Spinal cord (tissue), 10 donors: Measurements from ENCODE around the gene KANSL1. TPM values are rescaled to one million over a fixed set of nuclear protein-coding genes. Genes with fewer than 3 reads are reported as not detected.

Source experiments
- DNase-seq, 6 donors: peaks; one replicate each; pipeline versions ENCODE4 v3.0.0 to v3.0.0-alpha.2; 2013 to 2015; ENCODE audit warnings: low spot score in 6 of 6, low read depth in 4 of 6
- H3K27ac ChIP-seq: one replicate; pipeline ENCODE4 v1.5.1; 2013; ENCODE audit warnings: low read depth, low read length, control low read depth
- H3K27me3 ChIP-seq: one replicate; pipeline ENCODE4 v1.6.1; 2013; ENCODE audit warnings: low read length; ENCODE audit not compliant: control insufficient read depth, insufficient read depth
- H3K36me3 ChIP-seq: one replicate; pipeline ENCODE4 v1.6.1; 2013; ENCODE audit warnings: low read length; ENCODE audit not compliant: control insufficient read depth, insufficient read depth
- H3K4me1 ChIP-seq: one replicate; pipeline ENCODE4 v1.6.1; 2013; ENCODE audit warnings: low read length; ENCODE audit not compliant: control insufficient read depth, insufficient read depth
- H3K4me3 ChIP-seq: one replicate; pipeline ENCODE4 v1.5.1; 2013; ENCODE audit warnings: low read depth, low read length, control low read depth
- H3K9me3 ChIP-seq: one replicate; pipeline ENCODE4 v1.6.1; 2013; ENCODE audit warnings: low read length; ENCODE audit not compliant: control insufficient read depth, insufficient read depth
- WGBS: methylation state at CpG from one replicate; pipeline ENCODE4 v1.1.5; 2013; ENCODE audit warnings: missing lambda C conversion rate; ENCODE audit not compliant: insufficient coverage; 5-methylcytosine and 5-hydroxymethylcytosine counted together
- polyA plus RNA-seq, 2 donors: library from polyadenylated mRNA; unstranded; fragments of 120-200 nt; gene quantifications; one replicate each; pipeline ENCODE4 v1.2.1, GENCODE V29; 2013; ENCODE audit not compliant: insufficient read length in 2 of 2
- total RNA-seq, 2 donors: library from RNA; depleted of rRNA in 1 of 2; stranded (reverse); fragments of 120-200 nt in 1 of 2; fragments of >200 nt in 1 of 2; gene quantifications; one replicate each; pipeline versions ENCODE4 v1.2.3 to v1.2.4, GENCODE V29; 2013 to 2014
- donor health status: healthy.

KANSL1 gene
- total and polyA plus RNA-seq, 4 donors, result 49.4 to 117 (median 89.9) TPM

DNA sequence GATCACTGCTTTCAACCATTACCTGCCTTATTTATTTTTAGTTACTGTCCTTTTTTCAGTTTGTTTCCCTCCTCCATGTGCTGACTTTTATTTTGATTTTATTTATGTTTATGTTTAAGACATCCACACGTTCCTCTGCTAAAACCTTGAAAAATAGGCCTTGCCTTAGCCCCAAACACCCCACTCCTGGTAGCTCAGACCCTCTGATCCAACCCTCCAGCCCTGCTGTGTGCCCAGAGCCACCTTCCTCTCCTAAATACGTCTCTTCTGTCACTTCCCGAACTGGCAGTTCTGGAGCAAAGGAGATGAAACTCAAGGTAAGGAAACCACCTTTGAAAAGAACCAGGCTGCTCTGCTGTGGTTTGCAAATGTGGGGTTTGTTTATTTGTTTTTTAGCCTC is 203.5 kb downstream of the KANSL1 start:
- peaks cover 8% of the 10 kb centered on the region for H3K4me1 ChIP-seq
- no CpG with 5 or more reads among the region's 3 CpGs for WGBS
- no peaks in the 10 kb centered on the region for H3K9me3 ChIP-seq
- DNase-seq, result no peak
- H3K4me3 ChIP-seq, result no peak overlapping the region
- H3K27ac ChIP-seq, result no peak overlapping the region
- H3K36me3 ChIP-seq, result peaks cover 69% of the 10 kb centered on the region
- H3K27me3 ChIP-seq, result no peaks in the 10 kb centered on the region

DNA sequence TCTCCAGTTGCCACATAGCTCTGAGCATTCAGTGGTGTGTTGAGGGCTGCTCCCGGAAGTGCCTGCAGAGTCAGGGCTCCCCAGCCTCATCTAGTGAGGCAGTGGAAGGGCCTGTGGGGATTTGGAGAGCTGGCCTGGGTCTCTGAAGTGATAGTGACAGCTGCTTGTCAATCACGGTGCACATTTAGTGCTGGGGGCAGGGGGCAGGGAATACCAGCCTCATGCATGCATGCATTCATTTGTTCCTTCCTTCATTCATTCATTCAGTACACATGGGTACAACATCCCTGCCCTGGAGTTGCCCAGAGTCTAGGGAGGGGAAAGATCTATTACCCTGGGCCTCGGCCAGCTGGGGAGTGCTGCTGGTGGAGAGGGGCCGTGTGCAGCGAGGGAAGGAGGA is 205.5 kb downstream of the KANSL1 start:
- Histone ChIP-seq H3K27ac (no peak overlapping the region), H3K27me3 (no peaks in the 10 kb centered on the region), H3K9me3 (no peaks in the 10 kb centered on the region), H3K36me3 (peaks cover 70% of the 10 kb centered on the region), H3K4me3 (no peak overlapping the region), H3K4me1 (peaks cover 4% of the 10 kb centered on the region)
- WGBS, result 71% methylated on average over 1 of the region's 5 CpGs
- DNase-seq, result no peak

DNA sequence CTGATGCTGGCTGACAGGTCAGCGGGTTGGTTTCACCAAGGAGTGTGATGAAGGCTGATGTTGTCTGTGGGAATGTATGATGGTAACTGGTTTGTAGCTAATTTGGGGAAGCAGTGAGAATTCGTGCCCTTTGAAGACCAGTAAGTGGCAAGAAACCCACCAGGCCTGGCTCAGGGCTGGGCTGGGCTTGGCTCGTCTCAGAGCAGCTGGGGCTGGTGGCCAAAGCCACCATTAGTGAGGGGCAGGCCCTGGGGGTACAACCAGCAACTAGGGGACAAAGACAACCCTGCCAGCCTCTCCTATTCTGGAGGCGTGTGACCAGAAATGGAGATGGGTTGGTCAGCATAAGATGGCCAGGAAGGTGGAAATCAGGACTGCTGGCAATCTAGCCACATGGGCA is 207.2 kb downstream of the KANSL1 start:
- no peaks in the 10 kb centered on the region for H3K9me3 ChIP-seq
- DNase-seq, result no peak
- no peak overlapping the region for H3K4me3 ChIP-seq
- H3K4me1 ChIP-seq, result peaks cover 4% of the 10 kb centered on the region
- peaks cover 61% of the 10 kb centered on the region for H3K36me3 ChIP-seq
- H3K27me3 ChIP-seq, result no peaks in the 10 kb centered on the region
- H3K27ac ChIP-seq, result no peak overlapping the region
- WGBS, result 96% methylated on average over 4 of the region's 4 CpGs

DNA sequence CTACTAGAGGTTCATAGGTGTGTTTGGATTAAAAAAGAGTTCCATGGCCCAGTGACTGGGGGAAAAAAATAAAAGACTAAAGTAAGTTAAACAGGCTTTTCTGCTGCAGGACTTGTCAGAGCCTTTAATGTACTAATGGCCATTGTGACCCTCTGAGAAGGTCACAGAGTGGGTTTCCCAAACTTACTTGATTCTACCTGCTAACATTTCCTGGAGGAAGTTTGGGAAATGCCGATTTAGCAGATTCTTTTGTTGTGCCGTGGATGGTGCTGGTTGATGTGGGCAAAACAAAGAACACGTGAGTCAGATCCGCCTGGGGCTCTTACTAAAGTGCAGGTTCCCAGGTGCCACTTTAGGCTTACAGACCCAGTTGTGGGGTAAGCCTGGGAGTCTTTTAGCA is 207.8 kb downstream of the KANSL1 start:
- no peaks in the 10 kb centered on the region for H3K27me3 ChIP-seq
- H3K4me1 ChIP-seq, result peaks cover 4% of the 10 kb centered on the region
- H3K4me3 ChIP-seq, result no peak overlapping the region
- WGBS, result 84% methylated on average over 4 of the region's 4 CpGs
- DNase-seq, result no peak
- peaks cover 59% of the 10 kb centered on the region for H3K36me3 ChIP-seq
- no peaks in the 10 kb centered on the region for H3K9me3 ChIP-seq
- H3K27ac ChIP-seq, result no peak overlapping the region

DNA sequence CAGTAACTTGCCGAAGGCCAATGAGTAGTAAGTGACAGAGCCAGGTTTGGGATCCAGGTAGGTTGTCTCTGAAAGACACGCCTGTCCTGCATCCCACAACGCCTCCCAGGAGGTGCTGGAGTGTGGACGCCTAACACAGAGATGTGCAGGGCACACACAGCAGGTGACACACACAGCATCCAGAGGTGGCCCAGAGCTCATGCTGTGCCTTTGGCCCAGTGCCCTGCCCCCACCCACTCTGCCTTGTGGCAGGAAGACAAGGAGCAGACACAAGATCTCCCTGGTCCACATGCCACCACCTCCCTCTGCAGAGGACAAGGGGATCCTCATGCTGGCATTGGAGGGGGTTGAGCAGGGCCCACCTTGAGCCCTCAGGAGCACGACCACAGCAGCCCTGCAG is 208.9 kb downstream of the KANSL1 start:
- no peak overlapping the region for H3K27ac ChIP-seq
- no peak overlapping the region for H3K4me3 ChIP-seq
- H3K9me3 ChIP-seq, result no peaks in the 10 kb centered on the region
- DNase-seq, result no peak
- H3K4me1 ChIP-seq, result peaks cover 4% of the 10 kb centered on the region
- WGBS, result 80% methylated on average over 5 of the region's 5 CpGs
- H3K36me3 ChIP-seq, result peaks cover 51% of the 10 kb centered on the region
- H3K27me3 ChIP-seq, result no peaks in the 10 kb centered on the region

DNA sequence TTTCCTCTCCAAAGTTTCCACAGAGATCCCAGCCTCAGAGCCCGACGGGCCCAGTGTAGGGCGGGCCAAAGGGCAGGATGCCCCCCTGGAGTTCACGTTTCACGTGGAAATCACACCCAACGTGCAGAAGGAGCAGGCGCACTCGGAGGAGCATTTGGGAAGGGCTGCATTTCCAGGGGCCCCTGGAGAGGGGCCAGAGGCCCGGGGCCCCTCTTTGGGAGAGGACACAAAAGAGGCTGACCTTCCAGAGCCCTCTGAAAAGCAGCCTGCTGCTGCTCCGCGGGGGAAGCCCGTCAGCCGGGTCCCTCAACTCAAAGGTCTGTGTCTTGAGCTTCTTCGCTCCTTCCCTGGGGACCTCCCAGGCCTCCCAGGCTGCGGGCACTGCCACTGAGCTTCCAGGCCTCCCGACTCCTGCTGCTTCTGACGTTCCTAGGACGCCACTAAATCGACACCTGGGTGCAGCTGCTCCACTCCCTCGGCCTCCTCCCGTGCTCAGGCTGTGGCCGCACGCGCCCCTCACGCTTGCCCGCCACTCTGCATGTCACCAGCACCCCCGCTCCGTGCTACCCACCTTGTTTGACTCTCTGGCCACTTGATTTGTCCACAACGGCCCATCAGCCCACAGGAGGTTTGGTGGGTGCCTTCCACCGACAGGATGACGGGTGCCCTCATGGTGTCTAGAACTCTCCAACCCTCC is 209.5 kb downstream of the KANSL1 start:
- 63% methylated on average over 29 of the region's 31 CpGs for WGBS
- Histone ChIP-seq H3K27ac (no peak overlapping the region), H3K27me3 (no peaks in the 10 kb centered on the region), H3K9me3 (no peaks in the 10 kb centered on the region), H3K36me3 (peaks cover 48% of the 10 kb centered on the region), H3K4me1 (peaks cover 4% of the 10 kb centered on the region), H3K4me3 (no peak overlapping the region)
- no peak for DNase-seq

DNA sequence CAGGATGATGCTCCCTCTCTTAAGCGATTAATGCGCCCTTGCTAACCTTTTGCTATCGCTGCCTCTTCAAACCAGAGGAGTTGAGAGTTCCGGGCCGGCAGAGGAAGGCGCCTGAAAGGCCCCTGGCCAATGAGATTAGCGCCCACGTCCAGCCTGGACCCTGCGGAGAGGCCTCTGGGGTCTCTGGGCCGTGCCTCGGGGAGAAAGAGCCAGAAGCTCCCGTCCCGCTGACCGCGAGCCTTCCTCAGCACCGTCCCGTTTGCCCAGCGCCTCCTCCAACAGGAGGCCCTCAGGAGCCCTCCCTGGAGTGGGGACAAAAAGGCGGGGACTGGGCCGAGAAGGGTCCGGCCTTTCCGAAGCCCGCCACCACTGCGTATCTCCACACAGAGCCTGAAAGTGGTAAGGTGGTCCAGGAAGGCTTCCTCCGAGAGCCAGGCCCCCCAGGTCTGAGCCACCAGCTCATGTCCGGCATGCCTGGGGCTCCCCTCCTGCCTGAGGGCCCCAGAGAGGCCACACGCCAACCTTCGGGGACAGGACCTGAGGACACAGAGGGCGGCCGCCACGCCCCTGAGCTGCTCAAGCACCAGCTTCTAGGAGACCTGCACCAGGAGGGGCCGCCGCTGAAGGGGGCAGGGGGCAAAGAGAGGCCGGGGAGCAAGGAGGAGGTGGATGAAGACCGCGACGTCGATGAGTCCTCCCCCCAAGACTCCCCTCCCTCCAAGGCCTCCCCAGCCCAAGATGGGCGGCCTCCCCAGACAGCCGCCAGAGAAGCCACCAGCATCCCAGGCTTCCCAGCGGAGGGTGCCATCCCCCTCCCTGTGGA is 210.2 kb downstream of the KANSL1 start:
- Histone ChIP-seq H3K36me3 (peaks cover 44% of the 10 kb centered on the region), H3K4me1 (peaks cover 4% of the 10 kb centered on the region), H3K27ac (no peak overlapping the region), H3K4me3 (no peak overlapping the region), H3K9me3 (no peaks in the 10 kb centered on the region), H3K27me3 (no peaks in the 10 kb centered on the region)
- DNase-seq, result no peak
- 90% methylated on average over 25 of the region's 41 CpGs for WGBS

DNA sequence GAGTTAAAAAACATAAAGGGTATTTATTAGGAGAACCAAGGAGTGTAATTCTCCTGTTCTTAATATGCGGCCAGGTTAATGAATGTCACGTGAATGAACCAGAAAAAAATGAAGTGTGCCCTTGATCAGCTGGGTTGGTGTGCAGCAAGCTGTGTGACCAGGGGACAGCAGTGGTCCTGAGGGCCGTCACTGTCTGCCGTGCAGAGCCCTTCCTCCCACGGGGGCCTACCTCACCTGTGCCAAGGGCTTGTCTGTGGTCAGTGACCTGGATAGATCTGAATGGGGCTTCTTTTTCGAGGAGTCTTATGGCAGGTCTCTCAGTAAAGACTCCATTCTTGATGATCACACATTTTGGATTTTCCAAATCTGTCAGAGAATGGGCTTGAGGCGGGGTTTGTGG is 211.9 kb downstream of the KANSL1 start:
- Histone ChIP-seq H3K4me3 (no peak overlapping the region), H3K36me3 (peaks cover 41% of the 10 kb centered on the region), H3K4me1 (no peaks in the 10 kb centered on the region), H3K27ac (no peak overlapping the region), H3K9me3 (no peaks in the 10 kb centered on the region), H3K27me3 (no peaks in the 10 kb centered on the region)
- 95% methylated on average over 6 of the region's 7 CpGs for WGBS
- DNase-seq, result no peak

DNA sequence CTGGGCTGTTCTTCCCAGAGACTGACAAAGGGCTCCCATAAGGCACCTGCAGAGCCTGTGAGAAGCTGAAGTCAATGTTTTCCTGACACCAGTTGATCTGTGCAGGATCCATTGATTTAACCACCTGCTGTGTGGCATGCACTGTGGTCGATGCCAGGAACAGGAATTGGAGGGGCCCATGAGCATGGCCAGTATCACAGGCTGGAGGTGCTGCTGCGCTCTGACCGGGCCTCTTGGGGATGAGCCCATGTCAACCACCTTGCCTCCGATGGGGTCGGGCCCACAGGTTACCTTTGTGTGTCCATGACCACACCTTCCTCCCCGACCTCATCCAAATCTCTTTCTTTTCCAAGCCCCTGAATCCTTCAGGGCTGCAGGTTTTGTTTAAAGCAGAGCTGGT is 212.4 kb downstream of the KANSL1 start:
- DNase-seq, result no peak
- Histone ChIP-seq H3K9me3 (no peaks in the 10 kb centered on the region), H3K36me3 (peaks cover 42% of the 10 kb centered on the region), H3K27me3 (no peaks in the 10 kb centered on the region), H3K4me3 (no peak overlapping the region), H3K27ac (no peak overlapping the region), H3K4me1 (no peaks in the 10 kb centered on the region)
- WGBS, result 75% methylated on average over 3 of the region's 6 CpGs
